ENCODE measurements around the gene COG5.

Gene COG5

GRCh38 chr7:107453388-107453787 is 110.3 kb downstream of the COG5 start:
- no peak for DNase-seq

GRCh38 chr7:107450970-107451369 is 112.8 kb downstream of the COG5 start:
- no peak for DNase-seq

- DNase-seq, result no peak
These were observed 116.7 kb downstream of the COG5 start for GRCh38 chr7:107446988-107447387.

GRCh38 chr7:107446531-107446930 is 117.2 kb downstream of the COG5 start:
- no peak for DNase-seq

GRCh38 chr7:107442678-107443077 is 121.0 kb downstream of the COG5 start:
- DNase-seq, result no peak

- no peak for DNase-seq
These were observed 121.9 kb downstream of the COG5 start for GRCh38 chr7:107441581-107442422.

GRCh38 chr7:107439025-107439424 is 124.7 kb downstream of the COG5 start:
- no peak for DNase-seq

- DNase-seq, result no peak
These were observed 128.0 kb downstream of the COG5 start for GRCh38 chr7:107435749-107436148.

- DNase-seq, result no peak
These were observed 131.5 kb downstream of the COG5 start for GRCh38 chr7:107432261-107432660.

GRCh38 chr7:107430057-107430456 is 133.7 kb downstream of the COG5 start:
- no peak for DNase-seq

GRCh38 chr7:107428642-107429041 is 135.1 kb downstream of the COG5 start:
- DNase-seq, result no peak

- no peak for DNase-seq
These were observed 136.3 kb downstream of the COG5 start for GRCh38 chr7:107427462-107427861.

GRCh38 chr7:107414198-107414597 is 149.5 kb downstream of the COG5 start:
- no peak for DNase-seq

- no peak for DNase-seq
These were observed 155.4 kb downstream of the COG5 start for GRCh38 chr7:107408349-107408748.

GRCh38 chr7:107405559-107405958 is 158.2 kb downstream of the COG5 start:
- no peak for DNase-seq

- no peak for DNase-seq
These were observed 158.8 kb downstream of the COG5 start for GRCh38 chr7:107404740-107405537.

GRCh38 chr7:107398161-107398560 is 165.6 kb downstream of the COG5 start:
- DNase-seq, result no peak

GRCh38 chr7:107396990-107397389 is 166.7 kb downstream of the COG5 start:
- DNase-seq, result no peak

- no peak for DNase-seq
These were observed 167.6 kb downstream of the COG5 start for GRCh38 chr7:107396081-107396480.

- no peak for DNase-seq
These were observed 168.9 kb downstream of the COG5 start for GRCh38 chr7:107394831-107395230.

- DNase-seq, result no peak
These were observed 169.4 kb downstream of the COG5 start for GRCh38 chr7:107394276-107394675.

- DNase-seq, result no peak
These were observed 170.9 kb downstream of the COG5 start for GRCh38 chr7:107392830-107393229.

- no peak for DNase-seq
These were observed 172.8 kb downstream of the COG5 start for GRCh38 chr7:107390916-107391315.

- DNase-seq, result no peak
These were observed 175.1 kb downstream of the COG5 start for GRCh38 chr7:107388604-107389003.

All from RPMI8226 (cell line).